Hair follicle dermal papilla cell (primary cell): Measurements from ENCODE around the gene ZYG11A. TPM values are rescaled to one million over a fixed set of nuclear protein-coding genes. Genes with fewer than 3 reads are reported as not detected.

Experiments
- small RNA-seq: library from RNA; depleted of rRNA; stranded (forward); fragments of <200 nt; gene quantifications from one replicate; pipeline ENCODE3, GENCODE V24; 2012
- total RNA-seq: library from RNA; depleted of rRNA; stranded (reverse); fragments of >200 nt; gene quantifications from 2 replicates; pipeline ENCODE4 v1.2.3, GENCODE V29; 2012

Gene ZYG11A
- total RNA-seq = 1.8 and 2.1 TPM in 2 replicates

GRCh38 chr1:52842643-52843310, at the start of gene ZYG11A:
Gene ZYG11A (plus strand): TSS chr1:52842760. CDS start chr1:52842884, 124 bp downstream.

DNA sequence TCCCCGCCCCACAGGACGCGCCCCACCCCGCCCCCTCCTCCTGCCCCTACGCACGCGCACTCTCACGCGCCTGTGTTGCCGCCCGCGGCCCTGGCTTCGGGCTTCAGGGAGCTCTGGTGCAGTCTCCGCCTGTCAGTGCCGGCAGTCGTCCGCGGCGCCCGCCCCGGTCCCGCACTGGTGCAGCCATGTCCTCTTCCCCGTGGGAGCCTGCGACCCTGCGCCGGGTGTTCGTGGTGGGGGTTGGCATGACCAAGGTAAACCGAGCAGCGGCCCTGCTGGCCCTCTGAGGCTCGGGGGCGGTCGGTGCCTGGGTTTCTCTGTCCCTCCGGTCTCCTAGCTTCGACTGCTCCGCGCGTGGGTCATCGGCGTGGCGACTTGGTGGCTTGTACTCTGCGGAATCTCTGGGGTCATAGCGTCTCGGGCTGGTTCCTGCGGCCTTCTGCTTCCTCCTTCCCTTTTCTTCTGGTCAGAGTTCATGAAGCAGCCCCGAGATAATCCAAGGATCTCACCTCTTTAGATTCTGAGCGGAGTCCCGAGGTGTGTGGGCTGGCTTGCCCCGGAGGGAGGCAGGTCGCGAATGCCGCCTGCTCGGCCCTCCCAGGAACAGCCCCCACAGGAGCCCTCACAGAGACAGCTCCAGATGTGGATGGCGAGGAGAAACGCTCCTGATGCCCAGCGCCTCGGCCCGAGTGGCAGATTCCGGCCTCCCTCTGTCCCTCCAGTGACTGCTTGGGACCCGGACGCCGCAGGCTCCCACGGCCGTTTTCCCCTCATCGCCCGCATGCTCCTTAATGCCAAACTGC, 84.9 kb downstream of the ZYG11A start, which contains the start of gene SCP2:
TSS of gene SCP2 (plus strand) at position 65 of the 803 bp plus-strand sequence. CDS start at position 186, 121 bp downstream.

Small RNAs within 50 kb of the gene (small RNA-seq; reads per million reads assigned to genes)
- gene AC099677.1 = not detected
- not detected for gene AC099677.2
- not detected for gene MIR1273F
- not detected for gene MIR1273G
- gene MIR5095 = not detected
- not detected for gene RNU6-969P

Other genes starting within 250 kb of the ZYG11A start
- 66.4 and 94.1 TPM in 2 replicates for gene GPX7, start 240.4 kb upstream of the ZYG11A start, total RNA-seq
- gene SHISAL2A, start 209.6 kb upstream of the ZYG11A start, total RNA-seq = 0.16 TPM in 1 of 2 replicates, not detected in the other
- 17.6 and 19.5 TPM in 2 replicates for gene COA7, start 144.4 kb upstream of the ZYG11A start, total RNA-seq
- gene ZYG11B, start 116.3 kb upstream of the ZYG11A start, total RNA-seq = 66.4 and 83.2 TPM in 2 replicates
- 10.4 and 23.4 TPM in 2 replicates for gene ECHDC2, start 79.0 kb downstream of the ZYG11A start, total RNA-seq
- gene SCP2, start 84.5 kb downstream of the ZYG11A start, total RNA-seq = 82.9 and 112 TPM in 2 replicates
- gene PODN, start 219.5 kb downstream of the ZYG11A start, total RNA-seq = 20.8 and 23.0 TPM in 2 replicates